Measurements from ENCODE around the gene EGF. TPM values are rescaled to one million over a fixed set of nuclear protein-coding genes. Genes with fewer than 3 reads are reported as not detected.
"Not testable (repeated sequence)": the region's sequence is repeated elsewhere in the genome, so short reads cannot be mapped to it uniquely, and the experiment has no call there.

Gene EGF
- total RNA-seq, 4 donors from 2014 or later: 0.80 to 14.1 (median 5.2) TPM

GRCh38 chr4:110025056-110025455 is 112.4 kb downstream of the EGF start:
- H3K4me1 ChIP-seq: no peaks in the 10 kb centered on the region
- no peaks in the 10 kb centered on the region for H3K27me3 ChIP-seq
- H3K4me3 ChIP-seq: no peak overlapping the region
- H3K36me3 ChIP-seq: no peaks in the 10 kb centered on the region
- H3K27ac ChIP-seq: no peak overlapping the region
- H3K9me3 ChIP-seq: no peaks in the 10 kb centered on the region
- DNase-seq: no peak
- no peak for TF ChIP-seq POLR2A (IDR thresholded peaks at IDR 0.05)
- TF ChIP-seq CTCF (IDR thresholded peaks at IDR 0.05): no peak

GRCh38 chr4:110025718-110026117 is 113.0 kb downstream of the EGF start:
- DNase-seq: no peak
- Histone ChIP-seq H3K4me3 (no peak overlapping the region), H3K27me3 (no peaks in the 10 kb centered on the region), H3K9me3 (no peaks in the 10 kb centered on the region), H3K36me3 (no peaks in the 10 kb centered on the region), H3K4me1 (no peaks in the 10 kb centered on the region), H3K27ac (no peak overlapping the region)
- TF ChIP-seq POLR2A (IDR thresholded peaks at IDR 0.05): no peak
- no peak for TF ChIP-seq CTCF (IDR thresholded peaks at IDR 0.05)

GRCh38 chr4:110032603-110033002 is 119.9 kb downstream of the EGF start:
- Histone ChIP-seq H3K4me1 (no peaks in the 10 kb centered on the region), H3K4me3 (no peak overlapping the region)
- DNase-seq: peak in 1 of 3 donors; percentile 49

GRCh38 chr4:110033355-110034025 is 120.8 kb downstream of the EGF start:
- Histone ChIP-seq H3K4me1 (no peaks in the 10 kb centered on the region), H3K27ac (no peak overlapping the region), H3K36me3 (no peaks in the 10 kb centered on the region), H3K27me3 (no peaks in the 10 kb centered on the region), H3K4me3 (no peak overlapping the region), H3K9me3 (no peaks in the 10 kb centered on the region)
- TF ChIP-seq CTCF (IDR thresholded peaks at IDR 0.05) (no peak), POLR2A (IDR thresholded peaks at IDR 0.05) (no peak)
- no peak for DNase-seq

More at GRCh38 chr4:110032603-110033002, 119.9 kb downstream of the EGF start:
- no peaks in the 10 kb centered on the region for H3K9me3 ChIP-seq
- TF ChIP-seq POLR2A (IDR thresholded peaks at IDR 0.05): no peak
- TF ChIP-seq CTCF (IDR thresholded peaks at IDR 0.05): no peak
- H3K27me3 ChIP-seq: no peaks in the 10 kb centered on the region
- H3K27ac ChIP-seq: no peak overlapping the region
- H3K36me3 ChIP-seq: no peaks in the 10 kb centered on the region

GRCh38 chr4:110034026-110034393 is 121.3 kb downstream of the EGF start:
- Histone ChIP-seq H3K27ac (no peak overlapping the region), H3K9me3 (no peaks in the 10 kb centered on the region), H3K4me1 (no peaks in the 10 kb centered on the region), H3K4me3 (no peak overlapping the region), H3K27me3 (no peaks in the 10 kb centered on the region), H3K36me3 (no peaks in the 10 kb centered on the region)
- TF ChIP-seq CTCF (IDR thresholded peaks at IDR 0.05) (no peak), POLR2A (IDR thresholded peaks at IDR 0.05) (no peak)
- peak in 1 of 3 donors; percentile 54 for DNase-seq

- not testable (repeated sequence) for DNase-seq, H3K27ac ChIP-seq, H3K27me3 ChIP-seq, H3K4me3 ChIP-seq, H3K4me1 ChIP-seq, H3K9me3 ChIP-seq, H3K36me3 ChIP-seq
Measured at GRCh38 chr4:110039164-110039563, 126.5 kb downstream of the EGF start.
